Gastrocnemius medialis (tissue), 4 donors: ENCODE data around the gene MKNK1. TPM values are rescaled to one million over a fixed set of nuclear protein-coding genes. Genes with fewer than 3 reads are reported as not detected.

Experiments used
- ATAC-seq, 2 donors: fragments of 150-250 bp; one replicate each; pipeline ENCODE4 v1.9.1; 2016
- DNase-seq, 2 donors: peaks; one replicate each; pipeline ENCODE4 v3.0.0-alpha.2; 2019
- H3K27ac ChIP-seq, 4 donors: fragments of 200-600 bp; sonication (generic); 1 replicate in 1 of 4; 2 replicates in 3 of 4; pipeline ENCODE4 v1.5.1; 2016 to 2018; ENCODE audit warnings: mild to moderate bottlenecking in 2 of 4, moderate library complexity in 1 of 4
- H3K27me3 ChIP-seq, 3 donors: fragments of 200-600 bp; sonication (generic) in 2 of 3; 1 replicate in 1 of 3; 2 replicates in 2 of 3; pipeline versions ENCODE4 v1.5.1 to v1.6.0; 2016 to 2019; ENCODE audit warnings: mild to moderate bottlenecking in 1 of 3, moderate library complexity in 1 of 3
- H3K36me3 ChIP-seq, 2 donors: fragments of 200-600 bp; sonication (generic) in 1 of 2; one replicate each; pipeline ENCODE4 v1.5.1; 2017 to 2018
- H3K4me1 ChIP-seq, 2 donors: fragments of 200-600 bp; sonication (generic) in 1 of 2; one replicate each; pipeline ENCODE4 v1.5.1; 2016 to 2017; ENCODE audit warnings: mild to moderate bottlenecking in 2 of 2
- H3K4me3 ChIP-seq, 4 donors: fragments of 200-600 bp; sonication (generic) in 3 of 4; 1 replicate in 1 of 4; 2 replicates in 3 of 4; pipeline ENCODE4 v1.5.1; 2016 to 2019; ENCODE audit warnings: mild to moderate bottlenecking in 2 of 4
- H3K9me3 ChIP-seq, 3 donors: fragments of 200-600 bp; sonication (generic) in 2 of 3; 1 replicate in 1 of 3; 2 replicates in 2 of 3; pipeline ENCODE4 v1.5.1; 2016 to 2019
- POLR2A ChIP-seq, 2 donors: fragments of 450-650 bp; IDR thresholded peaks; one replicate each; pipeline ENCODE4 v1.6.1; 2017; ENCODE audit warnings: antibody characterized with exemption in 2 of 2, mild to moderate bottlenecking in 2 of 2, moderate library complexity in 2 of 2
- in situ Hi-C, 4 donors: fragments of 200-750 bp; cut with MboI; loops; one replicate each; pipeline versions ENCODE4 v1.15.0 to v1.8.0; 2017; ENCODE audit warnings: low sequenced_read_pairs in 4 of 4
- intact Hi-C: fragments of 100-400 bp; cut with DNase I; formaldehyde crosslinking; loops from one replicate; pipeline ENCODE4 v1.15.1; 2023; ENCODE audit warnings: low total_unique reads
- total RNA-seq, 4 donors: library from RNA; depleted of rRNA; stranded (reverse); fragments of >200 nt; gene quantifications; one replicate each; pipeline versions ENCODE4 v1.1.0 to v1.2.3, GENCODE V29; 2016
- TF ChIP-seq, protein P1 (sequence below), 5 experiments: fragments of 450-650 bp in 3 of 5; fragments of 200-600 bp in 2 of 5; sonication (generic) in 2 of 5; IDR thresholded peaks in 4 of 5; conservative IDR thresholded peaks in 1 of 5; 1 replicate in 4 of 5; 2 replicates in 1 of 5; pipeline ENCODE4 v1.5.1; 2016 to 2019; ENCODE audit warnings: antibody characterized with exemption in 5 of 5, mild to moderate bottlenecking in 3 of 5, moderate library complexity in 3 of 5

Gene MKNK1
- total RNA-seq, 4 donors from 2014 or later, result 23.7 to 63.5 (median 43.4) TPM

GRCh38 chr1:46521414-46521813, 82.7 kb downstream of the MKNK1 start:
- in situ Hi-C loops (loop anchor here in 2 of 4 donors (10.0 kb wide), 2 partner anchors 47 to 77 kb away; no protein-coding TSS in a partner anchor), intact Hi-C loops (no loop called here)
- Histone ChIP-seq H3K4me3 (no peak overlapping the region), H3K27ac (no peak overlapping the region), H3K4me1 (no peaks in the 10 kb centered on the region), H3K9me3 (no peaks in the 10 kb centered on the region), H3K27me3 (peaks cover 0 to 3% (median 0%) of the 10 kb centered on the region in 3 donors), H3K36me3 (no peaks in the 10 kb centered on the region)
- DNase-seq (no peak), ATAC-seq (no peak)
- TF ChIP-seq, protein P1, sequence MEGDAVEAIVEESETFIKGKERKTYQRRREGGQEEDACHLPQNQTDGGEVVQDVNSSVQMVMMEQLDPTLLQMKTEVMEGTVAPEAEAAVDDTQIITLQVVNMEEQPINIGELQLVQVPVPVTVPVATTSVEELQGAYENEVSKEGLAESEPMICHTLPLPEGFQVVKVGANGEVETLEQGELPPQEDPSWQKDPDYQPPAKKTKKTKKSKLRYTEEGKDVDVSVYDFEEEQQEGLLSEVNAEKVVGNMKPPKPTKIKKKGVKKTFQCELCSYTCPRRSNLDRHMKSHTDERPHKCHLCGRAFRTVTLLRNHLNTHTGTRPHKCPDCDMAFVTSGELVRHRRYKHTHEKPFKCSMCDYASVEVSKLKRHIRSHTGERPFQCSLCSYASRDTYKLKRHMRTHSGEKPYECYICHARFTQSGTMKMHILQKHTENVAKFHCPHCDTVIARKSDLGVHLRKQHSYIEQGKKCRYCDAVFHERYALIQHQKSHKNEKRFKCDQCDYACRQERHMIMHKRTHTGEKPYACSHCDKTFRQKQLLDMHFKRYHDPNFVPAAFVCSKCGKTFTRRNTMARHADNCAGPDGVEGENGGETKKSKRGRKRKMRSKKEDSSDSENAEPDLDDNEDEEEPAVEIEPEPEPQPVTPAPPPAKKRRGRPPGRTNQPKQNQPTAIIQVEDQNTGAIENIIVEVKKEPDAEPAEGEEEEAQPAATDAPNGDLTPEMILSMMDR (IDR thresholded peaks at IDR 0.05 in 4 of 5, conservative IDR thresholded peaks at IDR 0.05 in 1 of 5), result no peak
- no peak for TF ChIP-seq POLR2A (IDR thresholded peaks at IDR 0.05)

GRCh38 chr1:46520063-46520911, 83.8 kb downstream of the MKNK1 start:
- Histone ChIP-seq H3K27me3 (peaks cover 0 to 3% (median 0%) of the 10 kb centered on the region in 3 donors), H3K4me1 (no peaks in the 10 kb centered on the region), H3K9me3 (no peaks in the 10 kb centered on the region), H3K4me3 (no peak overlapping the region), H3K36me3 (no peaks in the 10 kb centered on the region), H3K27ac (no peak overlapping the region)
- intact Hi-C loops (no loop called here), in situ Hi-C loops (loop anchor here in 2 of 4 donors (10.0 kb wide), 2 partner anchors 45 to 75 kb away; no protein-coding TSS in a partner anchor)
- ATAC-seq (no peak), DNase-seq (no peak)
- TF ChIP-seq, protein P1 (IDR thresholded peaks at IDR 0.05 in 4 of 5, conservative IDR thresholded peaks at IDR 0.05 in 1 of 5), result no peak
- no peak for TF ChIP-seq POLR2A (IDR thresholded peaks at IDR 0.05)

- ATAC-seq (no peak), DNase-seq (no peak)
- H3K27ac ChIP-seq, result no peak overlapping the region
- H3K9me3 ChIP-seq, result no peaks in the 10 kb centered on the region
- H3K4me3 ChIP-seq, result no peak overlapping the region
- H3K4me1 ChIP-seq, result no peaks in the 10 kb centered on the region
- no peaks in the 10 kb centered on the region for H3K36me3 ChIP-seq
- intact Hi-C loops (no loop called here), in situ Hi-C loops (no loop called here)
- peaks cover 0 to 3% (median 0%) of the 10 kb centered on the region in 3 donors for H3K27me3 ChIP-seq
- TF ChIP-seq, protein P1 (IDR thresholded peaks at IDR 0.05 in 4 of 5, conservative IDR thresholded peaks at IDR 0.05 in 1 of 5), result no peak
- TF ChIP-seq POLR2A (IDR thresholded peaks at IDR 0.05), result no peak
These were observed 84.9 kb downstream of the MKNK1 start for GRCh38 chr1:46519209-46519608.

DNA sequence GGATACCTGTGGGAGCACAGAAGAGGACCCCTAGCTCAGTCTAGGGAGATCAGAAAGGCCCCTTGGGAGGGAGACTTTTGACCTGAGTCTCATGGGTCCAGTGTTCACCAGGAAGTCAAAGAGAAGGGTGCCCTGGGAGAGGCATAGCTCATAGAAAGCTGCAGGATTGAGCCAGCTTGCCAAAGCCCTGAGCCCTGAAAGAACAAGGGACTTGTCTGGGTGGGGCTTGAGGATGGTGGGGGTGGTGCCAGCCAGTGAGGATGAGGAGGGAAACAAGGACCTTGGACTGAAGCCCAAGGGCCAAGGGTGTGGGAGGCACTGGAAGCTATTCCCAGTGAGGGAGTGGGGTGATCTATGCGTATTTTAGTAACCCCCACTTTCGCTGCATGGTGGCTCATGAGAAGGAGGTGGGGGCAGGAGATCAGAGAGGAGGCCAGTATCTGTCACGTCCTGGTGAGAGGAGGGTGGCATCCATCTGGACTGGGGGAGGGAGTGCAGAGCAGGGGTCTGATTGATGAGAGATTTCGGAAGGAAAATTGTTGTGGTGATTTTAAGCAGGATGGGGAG, 86.1 kb downstream of the MKNK1 start:
- H3K9me3 ChIP-seq, result no peaks in the 10 kb centered on the region
- H3K36me3 ChIP-seq, result no peaks in the 10 kb centered on the region
- no peak for ATAC-seq
- H3K4me3 ChIP-seq, result no peak overlapping the region
- intact Hi-C loops (no loop called here), in situ Hi-C loops (no loop called here)
- DNase-seq, result no peak
- no peak for TF ChIP-seq POLR2A (IDR thresholded peaks at IDR 0.05)
- TF ChIP-seq, protein P1 (IDR thresholded peaks at IDR 0.05 in 4 of 5, conservative IDR thresholded peaks at IDR 0.05 in 1 of 5), result no peak
- no peak overlapping the region for H3K27ac ChIP-seq
- H3K27me3 ChIP-seq, result peaks cover 0 to 3% (median 0%) of the 10 kb centered on the region in 3 donors
- H3K4me1 ChIP-seq, result no peaks in the 10 kb centered on the region
